GM18873 (cell line): ENCODE results near the gene BCL6B.
"Not testable (repeated sequence)": the region's sequence is repeated elsewhere in the genome, so short reads cannot be mapped to it uniquely, and the experiment has no call there.

Source experiments
- ATAC-seq: cut with Tn5 transposase; IDR thresholded peaks from one replicate; pipeline ENCODE4 v1.9.1; 2021; ENCODE audit warnings: mild to moderate bottlenecking, moderate library complexity, moderate number of reproducible peaks; ENCODE audit not compliant: unreplicated experiment, low FRiP score

Gene BCL6B

GRCh38 chr17:7025245-7025644 lies 2.4 kb downstream of the BCL6B start:
- no peak for ATAC-seq

DNA sequence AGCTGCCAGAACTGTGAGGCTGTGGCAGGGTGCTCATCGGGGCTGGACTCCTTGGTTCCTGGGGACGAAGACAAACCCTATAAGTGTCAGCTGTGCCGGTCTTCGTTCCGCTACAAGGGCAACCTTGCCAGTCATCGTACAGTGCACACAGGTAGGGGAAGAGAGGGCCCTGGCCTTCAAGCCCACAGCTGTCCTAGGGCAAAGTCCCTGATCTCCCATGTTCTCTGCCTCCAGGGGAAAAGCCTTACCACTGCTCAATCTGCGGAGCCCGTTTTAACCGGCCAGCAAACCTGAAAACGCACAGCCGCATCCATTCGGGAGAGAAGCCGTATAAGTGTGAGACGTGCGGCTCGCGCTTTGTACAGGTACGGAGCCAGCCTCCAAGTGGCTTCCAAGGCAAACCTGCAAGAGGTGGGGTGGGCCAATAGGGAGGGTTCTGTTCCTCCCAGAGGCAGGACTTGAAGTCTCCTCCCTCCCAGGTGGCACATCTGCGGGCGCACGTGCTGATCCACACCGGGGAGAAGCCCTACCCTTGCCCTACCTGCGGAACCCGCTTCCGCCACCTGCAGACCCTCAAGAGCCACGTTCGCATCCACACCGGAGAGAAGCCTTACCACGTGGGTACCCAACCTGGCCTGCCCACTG lies 3.7 kb downstream of the BCL6B start:
- ATAC-seq = no peak

GRCh38 chr17:7027335-7027734 lies 4.5 kb downstream of the BCL6B start:
- ATAC-seq = no peak

GRCh38 chr17:7029096-7029495 lies 6.2 kb downstream of the BCL6B start:
- ATAC-seq = no peak

DNA sequence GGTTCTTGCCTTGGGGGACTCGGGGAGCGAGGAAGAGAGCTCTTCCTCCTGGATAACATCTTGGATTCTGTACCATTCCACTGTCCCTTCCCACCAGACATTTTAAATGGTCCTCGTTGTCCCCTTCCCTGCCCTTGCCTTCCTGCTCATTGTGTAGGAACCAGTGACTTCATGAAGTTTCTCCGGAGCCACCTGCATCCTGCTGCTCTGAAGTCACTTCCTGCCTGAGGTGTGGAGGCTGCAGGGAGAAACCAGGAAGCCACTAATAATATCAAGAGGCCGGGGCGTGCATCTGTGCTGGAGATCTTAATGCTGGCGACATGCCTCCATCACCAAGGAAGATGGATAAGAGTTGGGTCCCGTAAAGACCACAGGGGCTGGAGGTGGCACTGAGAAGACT lies 6.8 kb downstream of the BCL6B start:
- no peak for ATAC-seq

DNA sequence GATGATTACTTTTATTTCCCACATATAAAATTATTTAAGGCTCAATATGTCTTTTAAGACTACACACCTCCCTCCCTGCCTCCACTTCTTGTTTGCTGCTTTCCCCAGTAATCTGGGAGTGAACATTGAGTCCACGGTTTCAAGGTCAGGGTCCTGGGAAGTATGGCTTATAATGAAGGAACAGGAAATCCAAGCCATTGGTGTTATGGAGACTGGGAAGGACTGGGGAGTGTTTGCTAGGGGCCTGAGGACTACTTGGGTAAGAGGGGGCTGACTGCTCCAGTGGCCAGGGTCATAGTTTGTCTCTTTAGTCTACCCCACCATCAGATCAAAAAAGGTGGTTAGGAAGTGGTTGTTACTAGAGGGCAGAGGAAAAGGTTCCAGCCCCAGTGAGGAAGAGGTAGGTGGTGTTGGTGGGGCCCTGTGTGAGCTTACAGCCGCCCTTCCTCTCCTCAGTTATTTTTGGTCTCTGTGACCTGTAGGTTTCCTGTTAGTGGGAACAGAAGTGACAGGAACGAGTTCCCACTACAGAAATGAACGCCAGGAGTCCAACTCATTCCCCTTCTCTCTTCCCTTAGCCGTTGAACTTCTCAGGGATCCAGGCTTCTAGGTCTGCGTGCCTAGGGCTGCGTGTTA lies 12.2 kb downstream of the BCL6B start:
- ATAC-seq = no peak

- ATAC-seq = peak; percentile 92
Measured at GRCh38 chr17:7035591-7036368, 12.9 kb downstream of the BCL6B start, which contains the start of gene SLC16A13. Gene SLC16A13, plus strand, starts transcription at chr17:7036015. Its CDS starts 368 bp downstream, at chr17:7036383.

DNA sequence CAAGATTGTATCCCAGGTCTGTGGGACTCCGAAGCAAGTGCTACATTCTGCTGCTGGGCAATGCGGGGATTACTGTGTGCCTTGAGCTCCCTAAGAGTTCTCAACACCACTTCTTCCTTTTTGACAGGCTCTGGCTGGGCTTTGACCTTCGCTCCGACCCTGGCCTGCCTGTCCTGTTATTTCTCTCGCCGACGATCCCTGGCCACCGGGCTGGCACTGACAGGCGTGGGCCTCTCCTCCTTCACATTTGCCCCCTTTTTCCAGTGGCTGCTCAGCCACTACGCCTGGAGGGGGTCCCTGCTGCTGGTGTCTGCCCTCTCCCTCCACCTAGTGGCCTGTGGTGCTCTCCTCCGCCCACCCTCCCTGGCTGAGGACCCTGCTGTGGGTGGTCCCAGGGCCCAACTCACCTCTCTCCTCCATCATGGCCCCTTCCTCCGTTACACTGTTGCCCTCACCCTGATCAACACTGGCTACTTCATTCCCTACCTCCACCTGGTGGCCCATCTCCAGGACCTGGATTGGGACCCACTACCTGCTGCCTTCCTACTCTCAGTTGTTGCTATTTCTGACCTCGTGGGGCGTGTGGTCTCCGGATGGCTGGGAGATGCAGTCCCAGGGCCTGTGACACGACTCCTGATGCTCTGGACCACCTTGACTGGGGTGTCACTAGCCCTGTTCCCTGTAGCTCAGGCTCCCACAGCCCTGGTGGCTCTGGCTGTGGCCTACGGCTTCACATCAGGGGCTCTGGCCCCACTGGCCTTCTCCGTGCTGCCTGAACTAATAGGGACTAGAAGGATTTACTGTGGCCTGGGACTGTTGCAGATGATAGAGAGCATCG lies 15.4 kb downstream of the BCL6B start:
- ATAC-seq = no peak

GRCh38 chr17:7039832-7040231 lies 17.0 kb downstream of the BCL6B start:
- ATAC-seq = no peak

DNA sequence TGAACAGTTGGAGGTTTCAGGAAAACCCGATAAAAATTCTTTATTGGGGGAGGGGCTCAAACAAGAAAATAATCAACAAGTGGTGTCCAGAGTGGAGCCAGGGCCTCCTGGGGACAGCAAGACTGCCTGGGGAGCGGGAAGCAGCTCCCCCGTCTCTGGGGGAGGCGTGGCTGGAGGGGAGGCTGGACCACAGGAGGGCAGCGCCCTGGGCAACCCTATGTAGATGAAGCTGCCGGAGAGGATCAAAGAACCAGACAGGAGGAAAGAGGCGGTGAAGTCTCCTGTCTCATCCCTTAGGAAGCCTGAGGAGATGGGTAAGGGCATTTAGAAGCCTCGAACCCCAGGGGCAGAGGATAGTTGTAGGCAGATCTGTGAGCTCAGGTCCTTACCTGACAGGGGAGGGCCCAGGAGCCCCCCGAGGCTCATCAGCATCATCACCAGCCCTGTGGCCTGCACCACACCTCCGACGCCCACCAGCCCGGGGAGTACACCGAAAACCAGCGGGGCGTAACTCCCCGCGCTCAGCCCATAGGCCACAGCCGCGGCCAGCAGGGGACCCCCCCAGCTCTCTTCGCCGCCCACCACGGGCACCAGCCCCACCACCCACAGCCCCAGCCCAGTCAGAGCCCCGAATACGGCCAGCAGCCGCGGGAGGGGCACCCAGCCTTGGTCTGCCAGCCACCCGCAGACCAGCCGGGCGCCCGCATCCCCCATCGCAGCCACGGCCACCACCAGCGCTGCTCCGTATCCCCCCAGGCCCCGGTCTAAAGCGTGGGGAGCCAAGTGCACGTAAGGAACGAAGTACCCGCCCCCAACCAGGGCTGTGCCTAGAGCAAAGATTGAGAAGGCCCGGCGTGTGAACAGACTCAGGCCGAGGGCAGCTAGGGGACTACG lies 19.0 kb downstream of the BCL6B start:
- no peak for ATAC-seq

DNA sequence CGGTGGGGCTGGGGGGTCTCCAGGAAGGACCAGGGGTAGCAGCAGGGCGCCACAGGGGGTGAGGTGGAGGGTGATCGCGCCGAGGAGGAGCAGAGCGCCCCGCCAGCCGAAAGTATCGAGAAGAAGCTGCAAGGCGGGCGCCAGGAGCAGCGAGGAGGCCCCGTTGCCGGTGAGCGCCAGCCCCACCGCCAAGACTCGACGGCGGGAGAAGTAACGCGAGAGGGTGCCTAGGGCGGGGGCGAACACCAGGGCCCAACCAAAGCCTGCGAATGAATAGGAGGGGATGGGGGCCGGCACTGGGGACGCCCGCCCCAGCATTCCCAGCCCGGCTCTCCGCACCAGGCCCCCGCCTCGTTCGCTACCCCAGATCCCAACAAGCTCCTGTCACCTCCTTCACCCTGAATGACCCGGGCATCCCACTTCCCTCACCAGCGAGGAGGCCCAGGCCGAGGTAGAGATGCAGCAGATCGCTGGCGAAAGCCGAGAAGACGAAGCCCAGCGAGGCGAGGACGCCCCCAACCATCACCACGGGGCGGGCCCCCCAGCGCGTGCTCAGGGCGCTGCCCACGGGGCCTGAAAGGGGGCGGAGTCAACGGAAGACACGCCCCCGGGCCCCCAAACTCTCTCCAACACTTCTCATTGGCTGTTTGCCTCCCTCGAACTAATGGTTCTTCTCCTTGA lies 19.8 kb downstream of the BCL6B start:
- ATAC-seq = no peak

GRCh38 chr17:7043182-7043496 lies 20.3 kb downstream of the BCL6B start:
- no peak for ATAC-seq

DNA sequence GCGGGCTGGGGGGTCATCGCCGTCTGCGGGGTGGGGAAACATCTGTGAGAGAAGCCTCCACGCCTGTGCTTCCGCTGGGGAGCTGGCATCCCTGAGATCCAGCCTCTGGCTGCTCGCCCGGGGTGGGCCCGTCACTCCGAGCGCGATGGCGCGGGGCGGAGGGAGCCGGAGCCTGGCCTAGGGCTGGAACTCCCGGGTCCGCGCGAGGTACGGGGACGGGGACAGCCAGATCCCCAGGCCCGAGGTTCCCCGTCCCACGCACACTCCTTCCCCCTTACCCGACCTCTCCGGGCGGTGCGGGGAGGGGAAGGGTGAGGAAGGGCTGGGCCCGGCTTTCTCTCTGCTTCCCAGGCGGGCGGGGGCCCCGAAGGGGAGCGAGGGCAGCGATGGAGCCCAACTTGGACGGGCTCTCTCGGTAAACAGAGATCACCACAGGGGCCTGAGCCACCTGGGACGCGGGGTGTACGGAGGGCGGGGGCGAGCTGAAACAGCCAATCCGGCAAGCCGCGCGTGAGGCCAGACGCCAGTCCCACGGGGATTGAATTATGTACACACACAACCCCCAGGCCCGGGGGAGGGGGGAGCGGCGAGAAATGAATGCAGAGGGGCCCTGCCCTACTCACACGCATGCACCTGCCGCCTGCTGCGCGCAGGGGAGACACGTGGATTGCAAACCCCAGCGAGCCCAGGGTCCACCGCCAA lies 20.8 kb downstream of the BCL6B start, which contains the start of gene SLC16A11:
Gene SLC16A11, minus strand, starts transcription at position 596 of the 702 bp plus-strand sequence. Its CDS starts 579 bp downstream, at position 17.
- ATAC-seq = no peak

DNA sequence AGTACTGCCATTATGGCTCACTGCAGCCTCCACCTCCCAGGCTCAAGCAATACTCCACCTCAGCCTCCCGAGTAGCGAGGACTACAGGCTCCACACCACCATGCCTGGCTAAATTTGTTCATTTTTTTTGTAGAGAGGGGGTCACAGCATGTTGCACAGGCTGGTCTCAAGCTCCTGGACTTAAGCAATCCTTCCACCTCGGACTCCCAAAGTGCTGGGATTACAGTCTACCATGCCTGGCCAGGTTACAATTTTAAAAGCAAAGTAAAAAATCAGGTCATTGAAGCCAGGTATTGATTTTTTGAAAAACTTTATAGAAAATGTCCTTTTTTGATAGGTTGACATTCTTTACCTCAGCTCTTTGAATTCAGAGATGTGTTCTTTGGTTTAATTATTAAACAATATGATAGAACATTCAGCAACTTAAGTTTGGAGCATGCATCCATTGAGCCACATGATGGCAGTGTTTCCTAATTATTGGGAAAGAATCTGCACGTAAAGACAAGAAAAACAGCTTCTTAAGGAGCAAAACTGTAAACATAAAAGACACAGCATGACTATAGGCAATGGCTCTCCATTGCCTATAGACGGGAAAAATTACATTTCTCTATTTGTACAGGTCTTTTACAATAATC lies 22.8 kb downstream of the BCL6B start:
- no peak for ATAC-seq

GRCh38 chr17:7046127-7046724 lies 23.4 kb downstream of the BCL6B start:
- ATAC-seq = no peak

DNA sequence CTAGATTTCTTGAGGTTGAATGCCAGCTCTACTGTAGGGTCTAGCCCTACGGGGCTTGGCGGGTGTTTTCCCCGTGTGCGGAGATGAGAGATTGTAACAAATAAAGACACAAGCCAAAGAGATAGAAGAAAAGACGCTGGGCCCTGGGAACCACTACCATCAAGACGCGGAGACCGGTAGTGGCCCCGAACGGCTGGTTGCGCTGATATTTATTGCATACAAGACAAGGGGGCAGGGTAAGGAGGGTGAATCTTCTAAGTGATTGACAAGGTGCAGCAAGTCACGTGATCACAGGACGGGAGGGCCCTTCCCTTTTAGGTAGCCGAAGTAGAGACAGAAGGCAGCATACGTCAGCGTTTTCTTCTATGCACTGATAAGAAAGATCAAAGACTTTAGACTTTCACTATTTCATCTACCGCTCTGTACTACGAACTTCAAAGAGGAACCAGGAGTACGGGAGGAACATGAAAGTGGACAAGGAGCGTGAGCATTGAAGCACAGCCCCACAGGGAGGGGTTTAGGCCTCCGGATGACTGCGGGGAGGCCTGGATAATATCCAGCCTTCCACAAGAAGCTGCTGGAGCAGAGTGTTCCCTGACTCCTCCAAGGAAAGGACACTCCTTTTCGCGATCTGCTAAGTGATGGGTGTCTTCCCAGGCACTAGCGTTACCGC lies 24.0 kb downstream of the BCL6B start:
- not testable (repeated sequence) for ATAC-seq

DNA sequence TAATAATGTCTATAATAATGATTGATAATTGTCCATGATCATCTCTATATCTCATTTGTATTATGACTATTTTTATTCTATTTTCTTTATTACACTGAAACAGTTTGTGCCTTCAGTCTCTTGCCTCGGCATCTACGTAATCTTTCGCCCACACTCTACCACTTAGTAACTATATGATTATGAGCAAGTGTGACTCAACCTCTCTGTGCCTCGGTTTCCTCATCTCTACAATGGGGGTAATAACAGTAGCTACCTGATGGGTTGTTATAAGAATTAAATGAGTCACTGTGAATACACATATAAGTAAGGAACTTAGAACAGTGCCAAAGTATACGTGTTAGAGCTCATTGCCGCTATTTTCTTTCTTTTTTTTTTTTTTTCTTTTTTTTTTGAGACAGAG lies 24.7 kb downstream of the BCL6B start:
- ATAC-seq = no peak
